Ectodermal cell (in vitro differentiated cells): Measurements from ENCODE around the gene SLC12A8.

ENCODE experiments used
- H3K27ac ChIP-seq: 2 replicates; pipeline ENCODE4 v1.7.0; 2013; ENCODE audit warnings: mild to moderate bottlenecking, low read depth, low read length; ENCODE audit not compliant: insufficient read depth, poor library complexity, severe bottlenecking
- H3K27me3 ChIP-seq: 2 replicates; pipeline ENCODE4 v1.7.0; 2013; ENCODE audit warnings: mild to moderate bottlenecking, low read length; ENCODE audit not compliant: insufficient read depth, control insufficient read depth, poor library complexity, severe bottlenecking
- H3K36me3 ChIP-seq: one replicate; pipeline ENCODE4 v1.7.0; 2013; ENCODE audit warnings: low read length; ENCODE audit not compliant: control insufficient read depth, insufficient read depth
- H3K4me1 ChIP-seq: one replicate; pipeline ENCODE4 v1.7.0; 2013; ENCODE audit warnings: low read length; ENCODE audit not compliant: control insufficient read depth, insufficient read depth
- H3K4me3 ChIP-seq: 2 replicates; pipeline ENCODE4 v1.7.0; 2013; ENCODE audit warnings: low read depth, low read length, control low read depth; ENCODE audit not compliant: insufficient read depth
- H3K9me3 ChIP-seq: 2 replicates; pipeline ENCODE4 v1.7.0; 2013; ENCODE audit warnings: mild to moderate bottlenecking, low read length, moderate library complexity; ENCODE audit not compliant: control insufficient read depth
- WGBS, 2 experiments: methylation state at CpG; one replicate each; pipeline ENCODE4 v1.1.7; 2013; ENCODE audit warnings: missing lambda C conversion rate in 2 of 2; 5-methylcytosine and 5-hydroxymethylcytosine counted together

SLC12A8 gene

DNA sequence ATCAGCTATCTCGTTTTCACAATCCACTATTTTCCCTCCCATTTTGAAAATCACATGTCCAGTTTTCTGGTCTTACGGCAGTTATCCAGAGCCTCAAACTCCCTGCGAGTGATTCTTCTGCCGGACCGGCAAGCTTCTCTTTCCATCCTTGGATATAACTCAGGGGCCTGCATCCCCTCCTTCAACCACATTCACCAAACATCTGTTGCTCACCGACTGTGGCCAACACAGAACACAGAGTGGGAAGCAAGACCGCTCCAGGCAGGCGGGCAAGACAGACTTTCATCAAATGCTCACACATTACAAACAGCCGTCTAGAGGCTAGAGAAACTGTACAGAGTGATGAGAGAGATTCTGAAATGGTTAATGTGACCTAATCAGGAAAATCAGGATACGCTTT is 7.6 kb upstream of the SLC12A8 start:
- 96 to 97% methylated on average over 9 to 10 of the region's 10 CpGs for WGBS, 2 experiments
- H3K27ac ChIP-seq = no peak overlapping the region

DNA sequence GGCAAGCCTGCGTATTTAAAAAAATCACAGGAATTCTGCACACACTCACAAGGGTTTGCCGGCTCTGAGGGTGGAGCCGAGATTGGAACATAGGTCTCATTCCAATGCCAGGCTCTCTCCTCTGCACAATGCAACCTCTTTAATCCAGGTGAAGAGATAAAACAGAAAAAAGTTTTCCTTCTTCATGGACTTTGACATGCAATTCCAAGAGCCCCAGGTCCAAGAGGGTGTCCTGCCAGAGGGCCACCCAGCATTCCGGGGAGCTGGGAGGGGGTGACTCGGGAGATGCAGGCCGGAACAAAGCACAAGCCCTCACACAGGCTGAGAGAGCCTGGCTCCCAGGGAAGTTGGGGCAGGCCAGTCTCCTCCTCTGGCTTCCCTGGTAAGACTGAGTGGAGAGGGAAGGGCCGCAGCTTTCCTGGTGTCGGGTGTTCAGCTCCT is 6.7 kb upstream of the SLC12A8 start:
- WGBS, 2 experiments = 81 to 86% methylated on average over 8 of the region's 8 CpGs
- H3K27ac ChIP-seq = no peak overlapping the region
- no peaks in the 10 kb centered on the region for H3K9me3 ChIP-seq
- no peak overlapping the region for H3K4me3 ChIP-seq
- H3K27me3 ChIP-seq = no peaks in the 10 kb centered on the region
- H3K4me1 ChIP-seq = no peaks in the 10 kb centered on the region
- H3K36me3 ChIP-seq = no peaks in the 10 kb centered on the region

More for the DNA sequence above, 7.6 kb upstream of the SLC12A8 start:
- Histone ChIP-seq H3K4me1 (no peaks in the 10 kb centered on the region), H3K27me3 (no peaks in the 10 kb centered on the region), H3K4me3 (no peak overlapping the region), H3K9me3 (no peaks in the 10 kb centered on the region), H3K36me3 (no peaks in the 10 kb centered on the region)

DNA sequence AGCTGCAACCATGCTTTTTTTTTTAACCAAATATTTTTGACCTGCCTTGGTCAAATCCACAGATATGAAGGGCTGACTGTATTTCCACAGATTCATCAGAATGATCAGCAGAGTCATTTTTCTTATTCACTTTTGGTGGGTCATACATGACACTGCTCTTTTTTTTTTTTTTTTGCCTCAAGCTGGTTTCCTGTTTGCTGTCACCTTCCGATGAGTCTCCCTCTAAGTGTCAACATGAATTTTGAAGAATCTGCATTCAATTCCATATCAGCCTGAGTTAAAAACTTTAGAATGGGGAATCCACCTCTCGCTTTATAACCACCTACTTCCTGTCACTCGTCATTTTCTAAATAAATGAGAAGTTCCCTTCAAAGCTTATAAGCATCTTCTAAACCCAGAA is 2.2 kb upstream of the SLC12A8 start:
- no peaks in the 10 kb centered on the region for H3K4me1 ChIP-seq
- no peaks in the 10 kb centered on the region for H3K9me3 ChIP-seq
- H3K27me3 ChIP-seq = peaks cover 24% of the 10 kb centered on the region
- no peak overlapping the region for H3K4me3 ChIP-seq
- H3K27ac ChIP-seq = no peak overlapping the region
- H3K36me3 ChIP-seq = no peaks in the 10 kb centered on the region
- WGBS, 2 experiments = 88 to 93% methylated on average over 3 of the region's 3 CpGs

DNA sequence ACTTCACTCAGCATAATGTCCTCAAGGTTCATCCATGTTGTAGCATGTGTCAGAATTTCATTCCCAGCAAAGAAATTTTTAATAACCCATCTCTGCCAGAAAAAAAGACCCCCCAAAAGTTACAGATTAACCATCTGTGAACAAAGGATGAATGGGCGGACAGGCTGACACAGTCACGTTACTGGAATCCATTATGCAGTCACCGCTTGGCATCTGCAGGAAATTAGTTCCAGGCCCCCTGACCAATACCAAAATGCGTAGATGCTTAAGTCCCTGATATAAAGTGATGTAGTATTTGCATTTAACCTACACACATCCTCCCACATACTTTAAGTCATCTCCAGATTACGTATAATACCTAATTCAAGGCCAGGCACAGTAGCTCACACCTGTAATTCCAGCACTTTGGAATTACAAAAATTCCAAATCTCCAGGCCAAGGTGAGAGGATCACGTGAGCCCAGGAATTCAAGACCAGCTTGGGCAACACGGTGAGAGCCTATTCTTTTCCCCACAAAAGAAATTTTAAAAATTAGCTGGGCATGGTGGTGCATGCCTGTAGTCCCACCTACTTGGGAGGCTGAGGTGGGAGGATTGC is 1.5 kb upstream of the SLC12A8 start:
- Histone ChIP-seq H3K4me3 (no peak overlapping the region), H3K36me3 (no peaks in the 10 kb centered on the region), H3K27ac (no peak overlapping the region), H3K27me3 (peaks cover 24% of the 10 kb centered on the region), H3K4me1 (no peaks in the 10 kb centered on the region), H3K9me3 (no peaks in the 10 kb centered on the region)
- 83 to 85% methylated on average over 7 of the region's 7 CpGs for WGBS, 2 experiments

DNA sequence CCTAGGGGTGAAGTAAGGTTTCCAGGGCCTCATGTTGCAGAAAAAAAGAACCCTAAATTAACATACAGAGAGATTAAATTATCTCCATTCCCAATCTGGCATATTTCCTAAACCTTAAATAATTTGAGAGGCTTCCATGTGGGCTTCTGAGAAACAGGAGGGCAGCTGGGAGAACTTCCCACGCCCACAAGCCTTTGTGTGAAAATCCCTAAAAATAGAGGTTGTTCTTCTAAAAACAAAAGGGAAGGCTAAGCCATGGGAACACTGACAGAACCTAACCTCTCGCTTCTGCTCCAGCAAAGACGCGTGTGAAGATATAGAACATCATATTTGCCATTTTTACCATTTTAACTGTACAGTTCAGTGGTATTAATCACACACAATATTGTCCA is 812 bp upstream of the SLC12A8 start:
- Histone ChIP-seq H3K4me3 (no peak overlapping the region), H3K36me3 (no peaks in the 10 kb centered on the region), H3K9me3 (no peaks in the 10 kb centered on the region), H3K4me1 (no peaks in the 10 kb centered on the region), H3K27ac (no peak overlapping the region), H3K27me3 (peaks cover 24% of the 10 kb centered on the region)
- 69 to 74% methylated on average over 4 of the region's 4 CpGs for WGBS, 2 experiments

DNA sequence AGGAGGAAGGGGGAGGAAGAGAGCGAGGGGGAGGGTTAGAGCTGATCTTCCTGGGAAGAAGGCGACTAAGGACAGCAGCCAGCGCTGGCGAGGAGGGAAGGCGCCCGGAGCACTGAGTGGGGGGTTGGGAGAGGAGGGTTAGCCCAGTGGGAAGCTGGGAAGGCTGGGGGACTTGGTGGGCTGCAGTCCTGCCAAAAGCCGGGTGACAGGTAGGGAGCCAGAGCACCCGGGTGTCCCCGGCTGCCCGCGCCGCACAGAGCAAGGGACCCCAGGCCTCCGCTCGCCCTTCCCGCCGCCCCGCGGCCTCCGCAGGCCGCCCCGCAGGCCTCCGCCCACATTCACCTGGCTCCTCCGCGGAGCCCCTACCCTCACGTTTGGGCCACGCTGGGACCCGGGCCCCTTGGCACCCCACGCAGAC is 448 bp downstream of the SLC12A8 start:
- H3K36me3 ChIP-seq = no peaks in the 10 kb centered on the region
- no peaks in the 10 kb centered on the region for H3K9me3 ChIP-seq
- H3K4me3 ChIP-seq = peak overlapping the region; percentile 56
- no peak overlapping the region for H3K27ac ChIP-seq
- 1% methylated on average over 28 of the region's 28 CpGs for WGBS, 2 experiments
- peaks cover 24% of the 10 kb centered on the region for H3K27me3 ChIP-seq
- H3K4me1 ChIP-seq = no peaks in the 10 kb centered on the region

DNA sequence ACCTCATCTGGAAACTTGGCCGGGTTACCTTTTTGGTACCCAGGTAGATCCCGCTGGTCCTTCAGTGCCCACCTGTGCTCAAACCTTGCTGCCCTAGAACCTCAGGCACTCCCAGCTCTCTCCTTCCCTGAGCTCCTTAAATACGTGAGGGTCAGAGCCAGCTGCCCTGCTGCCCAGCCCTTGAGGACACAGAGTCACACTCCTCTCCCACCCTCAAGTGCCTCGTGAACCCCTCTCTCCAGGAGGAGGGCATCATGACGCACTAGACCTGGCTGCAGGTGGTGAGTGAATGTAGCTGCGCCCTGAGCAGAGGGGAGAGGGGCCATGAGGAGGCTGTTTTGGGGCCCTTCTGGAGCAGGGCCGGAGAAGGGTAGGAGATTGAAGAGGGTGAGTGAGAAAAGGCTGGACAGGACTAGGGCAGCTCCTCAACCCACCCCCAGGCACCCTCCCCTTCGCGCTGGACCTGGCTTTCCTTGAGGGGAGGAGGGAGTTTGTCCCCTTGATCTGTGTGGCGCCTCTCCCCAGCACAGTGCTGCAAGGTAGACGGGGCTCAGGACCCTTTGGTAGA is 941 bp downstream of the SLC12A8 start:
- H3K27ac ChIP-seq = no peak overlapping the region
- no peaks in the 10 kb centered on the region for H3K4me1 ChIP-seq
- WGBS, 2 experiments = 53 to 58% methylated on average over 9 to 11 of the region's 11 CpGs
- H3K36me3 ChIP-seq = no peaks in the 10 kb centered on the region
- no peaks in the 10 kb centered on the region for H3K9me3 ChIP-seq
- peak overlapping the region; percentile 56 for H3K4me3 ChIP-seq
- peaks cover 24% of the 10 kb centered on the region for H3K27me3 ChIP-seq

DNA sequence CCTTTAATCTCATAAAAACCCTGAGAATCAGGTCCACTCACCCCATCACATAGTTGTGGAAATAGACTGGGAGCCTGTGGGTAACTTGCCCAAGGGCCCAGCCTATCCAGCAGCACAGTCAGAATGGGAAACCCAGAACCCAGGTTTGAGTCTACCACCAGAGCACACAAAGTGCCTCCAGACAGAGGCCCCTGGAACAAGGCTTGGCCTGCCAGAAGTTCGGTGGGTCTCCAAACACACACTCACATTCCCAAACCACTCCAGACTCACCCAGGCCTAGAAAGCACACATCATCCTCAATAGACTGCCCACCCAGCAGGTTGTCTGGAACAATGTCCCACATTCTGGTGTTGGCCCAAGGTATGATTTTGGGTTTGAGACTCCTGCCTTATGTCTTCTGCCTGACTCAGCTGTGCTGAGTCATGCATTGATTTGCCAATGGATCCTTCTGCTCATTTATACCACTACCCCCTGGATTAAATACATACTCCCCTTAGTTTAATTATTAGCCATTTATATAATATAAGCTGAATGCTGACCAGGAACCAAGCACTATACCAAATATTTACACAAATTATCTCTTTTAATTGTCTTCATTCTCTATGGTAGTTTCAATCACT is 4.5 kb downstream of the SLC12A8 start:
- Histone ChIP-seq H3K27me3 (peaks cover 14% of the 10 kb centered on the region), H3K4me3 (no peak overlapping the region), H3K27ac (no peak overlapping the region), H3K36me3 (no peaks in the 10 kb centered on the region), H3K4me1 (no peaks in the 10 kb centered on the region), H3K9me3 (no peaks in the 10 kb centered on the region)
- 90 to 100% methylated on average over 1 of the region's 1 CpG for WGBS, 2 experiments

DNA sequence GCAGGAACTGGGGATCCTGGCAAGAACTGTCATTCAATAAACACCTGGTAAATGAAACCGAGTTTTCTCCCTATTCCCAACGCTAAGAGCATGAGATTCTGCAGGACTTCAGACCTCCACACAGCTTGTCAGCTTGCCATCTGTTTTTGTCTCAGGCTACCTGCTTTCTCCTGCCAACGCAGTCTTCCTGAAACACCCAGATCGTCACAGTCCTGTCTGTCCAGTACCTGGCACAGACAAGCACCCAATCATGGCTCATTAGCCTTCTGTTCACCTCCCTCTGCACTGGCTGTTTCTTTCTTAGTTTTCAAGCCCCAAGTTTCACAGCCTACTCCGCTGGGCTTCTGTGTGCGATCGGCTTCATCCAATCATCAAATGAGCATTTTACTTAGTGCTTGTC is 5.0 kb downstream of the SLC12A8 start:
- WGBS, 2 experiments = 86 to 88% methylated on average over 7 of the region's 7 CpGs
- no peak overlapping the region for H3K4me3 ChIP-seq
- no peak overlapping the region for H3K27ac ChIP-seq
- no peaks in the 10 kb centered on the region for H3K9me3 ChIP-seq
- no peaks in the 10 kb centered on the region for H3K4me1 ChIP-seq
- no peaks in the 10 kb centered on the region for H3K36me3 ChIP-seq
- peaks cover 9% of the 10 kb centered on the region for H3K27me3 ChIP-seq

DNA sequence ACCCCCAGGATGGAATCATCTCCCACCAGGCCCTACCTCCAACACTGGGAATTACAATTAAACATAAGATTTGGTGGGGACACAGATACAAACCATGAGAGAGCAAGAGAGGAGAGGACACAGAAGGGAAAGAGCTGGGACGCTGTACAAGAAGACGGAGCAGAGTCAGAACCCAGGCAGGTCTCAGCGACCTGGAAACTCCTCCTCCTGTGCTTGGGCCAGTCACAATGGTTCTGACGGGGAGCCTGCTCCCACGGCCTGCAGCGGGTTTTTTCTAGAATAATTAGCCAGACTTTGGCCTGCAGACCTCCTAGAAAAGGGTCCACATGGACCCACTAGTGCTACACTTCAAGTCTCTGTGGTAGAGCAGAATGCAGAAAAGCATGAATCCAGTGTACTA is 5.6 kb downstream of the SLC12A8 start:
- Histone ChIP-seq H3K36me3 (no peaks in the 10 kb centered on the region), H3K27me3 (peaks cover 4% of the 10 kb centered on the region), H3K4me3 (no peak overlapping the region), H3K4me1 (no peaks in the 10 kb centered on the region), H3K27ac (no peak overlapping the region), H3K9me3 (no peaks in the 10 kb centered on the region)
- 82 to 84% methylated on average over 6 of the region's 6 CpGs for WGBS, 2 experiments
